K562 (cell line): ENCODE measurements around the gene PRSS53. TPM values are rescaled to one million over a fixed set of nuclear protein-coding genes. Genes with fewer than 3 reads are reported as not detected.

ENCODE experiments used
- ATAC-seq: fragments of 200-7000 bp; cut with Tn5 transposase; 3 replicates; pipeline ENCODE4 v1.9.1; 2020; ENCODE audit warnings: moderate library complexity
- BruUV-seq: library from RNA; stranded (reverse); fragments of 400-500 nt; replicated peaks from 2 replicates; lab custom pipeline; 2021; lab: Mats Ljungman, UMichigan
- CTCF ChIA-PET: fragments of 300-600 bp; formaldehyde crosslinking; extraction: SDS; loops from one replicate; lab custom pipeline; 2021; ENCODE audit warnings: low intra/inter-chr PET ratio; lab: Yijun Ruan, JAX
- POLR2A ChIA-PET: fragments of 300-600, 350-650 bp; sonication (Branson Sonifier 250); formaldehyde crosslinking; extraction: SDS; loops from one replicate; lab custom pipeline; 2021; ENCODE audit warnings: antibody characterized with exemption, inconsistent platforms; lab: Yijun Ruan, JAX
- DNase-seq, 4 experiments: peaks; one replicate each; pipeline versions ENCODE4 v3.0.0 to v3.0.0-alpha.2; 2011 to 2018; ENCODE audit warnings: low spot score in 3 of 4, mixed read lengths in 3 of 4; ENCODE audit errors: extremely low read depth in 1 of 4
- FAIRE-seq: peaks from 2 replicates; lab custom pipeline; 2011; peaks lifted over from hg19 to GRCh38; lab: Jason Lieb, UNC
- H2AFZ ChIP-seq: 2 replicates; pipeline ENCODE4 v1.6.0; 2011; ENCODE audit warnings: low read depth, low read length, control low read depth, inconsistent platforms
- H3K27ac ChIP-seq: fragments of 200-600 bp; 3 replicates; pipeline ENCODE4 v1.8.0; 2011; ENCODE audit warnings: low read depth, mild to moderate bottlenecking, control low read depth, inconsistent platforms, low read length, moderate library complexity, mixed read lengths; ENCODE audit errors: extremely low read depth
- H3K27me3 ChIP-seq, 2 experiments: fragments of 300-600 bp in 1 of 2; 2 replicates in 1 of 2; 3 replicates in 1 of 2; pipeline versions ENCODE4 v1.6.0 to v1.8.0; 2011; ENCODE audit warnings: inconsistent platforms in 2 of 2, low read length in 2 of 2, mild to moderate bottlenecking in 1 of 2, mixed read lengths in 1 of 2, moderate library complexity in 1 of 2; ENCODE audit not compliant: control insufficient read depth in 2 of 2, insufficient read depth in 2 of 2
- H3K36me3 ChIP-seq: fragments of 300-600 bp; 3 replicates; pipeline ENCODE4 v1.8.0; 2011; ENCODE audit warnings: mild to moderate bottlenecking, low read length, inconsistent platforms; ENCODE audit not compliant: control insufficient read depth, insufficient read depth
- H3K4me1 ChIP-seq, 2 experiments: fragments of 200-600 bp in 1 of 2; replicated peaks in 1 of 2; 2 replicates in 1 of 2; 3 replicates in 1 of 2; pipeline versions ENCODE4 v1.5.1 to v1.8.0; 2011; ENCODE audit warnings: inconsistent platforms in 2 of 2, low read length in 2 of 2, mild to moderate bottlenecking in 1 of 2, mixed read lengths in 1 of 2, moderate library complexity in 1 of 2; ENCODE audit not compliant: control insufficient read depth in 2 of 2, insufficient read depth in 2 of 2
- H3K4me2 ChIP-seq: 2 replicates; pipeline ENCODE4 v1.6.1; 2011; ENCODE audit warnings: low read length, control low read depth, inconsistent platforms, mixed read lengths; ENCODE audit not compliant: insufficient read depth
- H3K4me3 ChIP-seq: fragments of 200-600 bp; sonication (generic), shearing (Covaris generic); 2 replicates; pipeline ENCODE4 v1.5.1; 2016; ENCODE audit warnings: control low read depth, inconsistent platforms
- H3K79me2 ChIP-seq: fragments of 200-600 bp; 3 replicates; pipeline ENCODE4 v1.8.0; 2011; ENCODE audit warnings: low read length, inconsistent platforms; ENCODE audit not compliant: control insufficient read depth, insufficient read depth
- H3K9ac ChIP-seq, 2 experiments: 2 replicates each; pipeline versions ENCODE4 v1.6.0 to v1.6.1; 2011; ENCODE audit warnings: low read depth in 2 of 2, low read length in 2 of 2, control low read depth in 1 of 2, inconsistent platforms in 1 of 2, mild to moderate bottlenecking in 1 of 2, mixed read lengths in 1 of 2; ENCODE audit not compliant: insufficient read depth in 1 of 2
- H3K9me1 ChIP-seq: one replicate; pipeline ENCODE4 v1.6.0; 2011; ENCODE audit warnings: inconsistent platforms, mild to moderate bottlenecking, low read length, moderate library complexity; ENCODE audit not compliant: control insufficient read depth, insufficient read depth
- H3K9me3 ChIP-seq: replicated peaks from 2 replicates; pipeline ENCODE4 v1.5.1; 2011; ENCODE audit warnings: low read depth, low read length, inconsistent platforms; ENCODE audit not compliant: control insufficient read depth, insufficient read depth
- H4K20me1 ChIP-seq: replicated peaks from 2 replicates; pipeline ENCODE4 v1.6.1; 2011; ENCODE audit warnings: low read length, inconsistent platforms, mixed read lengths; ENCODE audit not compliant: control insufficient read depth, insufficient read depth
- E4F1 ChIP-seq: fragments of 250-450 bp; sonication (Bioruptor Pico); IDR thresholded peaks from 2 replicates; pipeline ENCODE4 v1.5.0; 2021; ENCODE audit warnings: mild to moderate bottlenecking, borderline replicate concordance
- KAT7 ChIP-seq: sonication (generic); formaldehyde crosslinking; IDR thresholded peaks from 2 replicates; pipeline ENCODE4 v1.8.0; 2022; ENCODE audit warnings: missing genetic modification reagents, mild to moderate bottlenecking, borderline replicate concordance
- RBFOX2 ChIP-seq: fragments of 200-400 bp; formaldehyde crosslinking; IDR thresholded peaks from 2 replicates; pipeline ENCODE4 v1.6.1; 2017; ENCODE audit warnings: low read depth, mild to moderate bottlenecking, low read length, moderate library complexity
- whole genome bisulfite sequencing: fragments of 100-300 bp; shearing (Covaris generic); methylation state at CpG from one replicate; pipeline ENCODE4 v1.1.6; 2016; ENCODE audit warnings: low coverage, mixed read lengths; ENCODE audit not compliant: insufficient coverage; ENCODE audit errors: missing lambda C conversion rate; 5-methylcytosine and 5-hydroxymethylcytosine counted together
- in situ Hi-C: fragments of 300-500 bp; cut with MboI; formaldehyde crosslinking; loops from 4 replicates; pipeline ENCODE4 v1.15.0; 2018; ENCODE audit warnings: inconsistent platforms, mixed read lengths
- intact Hi-C: fragments of 100-400 bp; cut with micrococcal nuclease; formaldehyde crosslinking; loops from 2 replicates; pipeline ENCODE4 v1.14.2; 2022
- polyA plus RNA-seq, 8 experiments: library from polyadenylated mRNA; depleted of rRNA in 4 of 8; stranded (reverse) in 5 of 8; unstranded in 3 of 8; fragments of >200 nt; fragmentation: Nextera tagmentation in 2 of 8; fragmentation: Illumina TruSeq in 1 of 8; extraction: Ambion mirVana in 2 of 8; extraction: Trizol in 1 of 8; gene quantifications; 2 replicates each; pipeline versions ENCODE4 v1.2.1 to v1.2.3, GENCODE V29; 2011 to 2014; ENCODE audit warnings: inconsistent platforms in 1 of 8, missing spikeins in 1 of 8
- total RNA-seq, 7 experiments: library from RNA; depleted of rRNA in 6 of 7; stranded (reverse); fragments of >200 nt in 6 of 7; fragmentation: Illumina TruSeq in 2 of 7; extraction: Trizol in 2 of 7; gene quantifications; 2 replicates each; pipeline versions ENCODE4 v1.2.1 to v1.2.3, GENCODE V29; 2011 to 2021; ENCODE audit warnings: low replicate concordance in 1 of 7

The PRSS53 gene
- total and polyA plus RNA-seq, 9 of the 15 experiments (the other 6 are each of a cell fraction or from before 2014, with no cell fraction given) = 0.40 to 1.9 (median 0.78) TPM; not detected in 2

DNA sequence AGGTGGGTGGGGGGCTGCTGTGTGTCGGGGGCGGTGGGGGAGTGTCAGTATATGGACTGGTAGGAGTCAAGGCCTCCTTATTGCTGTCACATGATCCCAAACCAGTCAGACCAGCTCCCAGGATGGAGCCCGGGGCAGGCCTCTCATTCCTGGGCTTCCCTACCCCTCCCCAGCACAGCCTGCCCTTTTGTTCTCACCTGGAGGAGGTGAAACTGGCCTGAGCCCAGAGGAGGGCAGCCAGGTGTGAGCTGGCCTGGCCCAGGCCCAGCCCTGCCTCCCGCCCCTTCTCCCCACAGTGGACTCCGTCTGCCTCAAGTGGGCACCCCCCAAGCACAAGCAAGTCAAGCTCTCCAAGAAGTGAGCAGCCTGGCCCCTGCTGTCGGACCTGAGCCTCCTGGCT is 42.2 kb upstream of the PRSS53 start:
- Histone ChIP-seq H3K79me2 (no peaks in the 10 kb centered on the region), H3K9me1 (no peaks in the 10 kb centered on the region), H3K9ac (no peak overlapping the region), H3K4me3 (no peak overlapping the region), H4K20me1 (no peaks in the 10 kb centered on the region), H3K36me3 (peaks cover 56% of the 10 kb centered on the region; the same call in 2 of the 3 replicates), H3K27me3 (no peaks in the 10 kb centered on the region), H3K4me2 (no peak overlapping the region), H2AFZ (no peak overlapping the region), H3K27ac (no peak overlapping the region), H3K9me3 (no peaks in the 10 kb centered on the region), H3K4me1 (peaks cover 46 to 89% of the 10 kb centered on the region in 2 experiments)
- FAIRE-seq (no peak), ATAC-seq (no peak), DNase-seq (no peak)
- TF ChIP-seq RBFOX2 (peak; percentile 11; the same call in 1 of the 2 replicates), E4F1 (CRISPR knock-in tag) (no peak), KAT7 (CRISPR knock-in tag) (no peak)
- ChIA-PET POLR2A (interaction anchor here (0.7 to 2.4 kb wide), 5 partner anchors 11 to 52 kb away, joined by 3 to 9 read pairs (median 4); partner anchors contain the start of genes FUS and KAT8), CTCF (no interaction called here)
- in situ Hi-C loops = no loop called here
- intact Hi-C loops = no loop called here
- WGBS = 91% methylated on average over 2 of the region's 6 CpGs
- no TSS peak for BruUV-seq
